ENCODE measurements around the gene CHTF18.

CHTF18 gene

DNA sequence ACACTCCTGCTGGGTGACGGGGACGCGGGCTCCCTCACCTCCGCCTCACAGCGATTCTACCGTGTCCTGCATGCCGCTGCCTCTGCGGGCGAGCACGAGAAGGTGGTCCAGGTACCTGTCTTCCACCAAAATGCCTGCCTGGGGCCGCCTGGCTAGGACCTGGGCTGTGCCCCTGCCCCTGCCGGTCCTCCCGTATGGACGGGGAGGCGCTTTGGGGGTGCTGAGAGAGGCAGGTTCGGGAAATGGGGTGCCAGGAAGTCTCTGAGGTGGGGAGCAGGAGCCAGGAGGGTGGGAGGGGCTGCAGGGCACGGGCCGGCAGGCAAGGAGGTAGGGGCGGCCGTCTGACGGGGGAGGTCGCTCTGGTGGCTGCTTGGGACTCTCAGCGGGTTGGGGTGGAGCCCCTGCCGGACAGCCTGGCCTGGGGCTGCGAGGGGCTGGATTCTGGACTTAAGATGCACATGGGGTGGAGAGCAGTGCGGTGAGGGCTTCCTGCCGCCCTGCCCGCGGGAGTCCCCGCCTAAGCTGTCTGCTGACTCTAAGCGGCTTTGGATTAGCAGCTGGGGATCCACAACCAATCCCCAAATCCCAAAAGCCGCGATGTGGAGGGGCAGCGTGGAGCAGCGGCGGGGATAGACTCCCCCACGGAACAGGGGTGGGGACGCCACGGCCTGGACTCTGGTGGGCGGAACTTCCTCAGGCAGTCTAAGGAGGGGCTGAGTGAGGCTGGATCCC is 5.8 kb downstream of the CHTF18 start:
- DNase-seq (ENCODE audit: low spot score): no peak

DNA sequence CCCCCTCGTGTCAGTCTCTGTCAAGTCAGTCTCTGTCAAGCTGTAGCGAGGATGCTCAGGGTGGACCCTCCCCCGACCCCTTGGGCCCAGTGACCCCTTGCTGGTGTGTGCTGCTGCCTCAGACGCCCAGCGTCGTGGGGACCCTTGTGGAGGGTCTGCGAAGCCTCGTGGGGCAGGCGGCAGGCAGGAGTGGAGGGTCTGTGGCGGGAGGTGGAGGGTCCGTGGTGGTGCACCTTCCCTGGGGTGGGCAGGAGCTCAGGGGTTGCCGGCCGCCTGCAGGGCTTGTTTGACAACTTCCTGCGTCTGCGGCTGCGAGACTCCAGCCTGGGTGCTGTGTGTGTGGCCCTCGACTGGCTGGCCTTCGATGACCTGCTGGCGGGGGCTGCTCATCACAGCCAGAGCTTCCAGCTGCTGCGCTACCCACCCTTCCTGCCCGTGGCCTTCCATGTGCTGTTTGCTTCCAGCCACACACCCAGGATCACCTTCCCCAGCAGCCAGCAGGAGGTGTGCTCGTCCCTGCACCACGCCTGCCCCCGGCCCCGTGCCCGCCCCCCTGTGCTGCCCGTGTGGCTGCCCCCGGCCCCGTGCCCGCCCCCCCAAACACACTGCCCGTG is 6.5 kb downstream of the CHTF18 start:
- DNase-seq (ENCODE audit: low spot score): no peak

DNA sequence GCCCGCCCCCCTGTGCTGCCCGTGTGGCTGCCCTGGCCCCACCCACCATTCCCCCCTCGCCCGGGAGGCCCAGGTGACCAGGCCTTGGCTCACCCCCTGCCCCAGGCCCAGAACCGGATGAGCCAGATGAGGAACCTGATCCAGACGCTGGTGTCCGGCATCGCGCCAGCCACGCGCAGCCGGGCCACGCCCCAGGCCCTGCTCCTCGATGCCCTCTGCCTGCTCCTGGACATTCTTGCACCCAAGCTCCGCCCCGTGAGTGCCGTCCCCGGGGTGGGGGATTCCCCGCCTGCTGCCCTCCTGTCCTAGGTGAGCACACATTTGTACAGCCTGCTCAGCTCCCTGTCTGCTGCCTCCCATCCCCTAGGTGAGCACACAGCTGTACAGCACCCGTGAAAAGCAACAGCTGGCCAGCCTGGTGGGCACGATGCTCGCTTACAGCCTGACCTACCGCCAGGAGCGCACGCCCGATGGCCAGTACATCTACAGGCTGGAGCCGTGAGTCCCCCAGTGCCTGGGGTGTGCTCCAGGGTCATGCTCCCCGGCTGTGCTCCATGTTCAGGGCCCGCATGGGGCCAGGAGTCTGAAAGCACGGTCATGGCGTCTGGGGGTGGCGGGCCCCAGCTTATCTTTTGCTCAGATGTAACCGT is 7.3 kb downstream of the CHTF18 start:
- peak; percentile 55 for DNase-seq (ENCODE audit: low spot score)

DNA sequence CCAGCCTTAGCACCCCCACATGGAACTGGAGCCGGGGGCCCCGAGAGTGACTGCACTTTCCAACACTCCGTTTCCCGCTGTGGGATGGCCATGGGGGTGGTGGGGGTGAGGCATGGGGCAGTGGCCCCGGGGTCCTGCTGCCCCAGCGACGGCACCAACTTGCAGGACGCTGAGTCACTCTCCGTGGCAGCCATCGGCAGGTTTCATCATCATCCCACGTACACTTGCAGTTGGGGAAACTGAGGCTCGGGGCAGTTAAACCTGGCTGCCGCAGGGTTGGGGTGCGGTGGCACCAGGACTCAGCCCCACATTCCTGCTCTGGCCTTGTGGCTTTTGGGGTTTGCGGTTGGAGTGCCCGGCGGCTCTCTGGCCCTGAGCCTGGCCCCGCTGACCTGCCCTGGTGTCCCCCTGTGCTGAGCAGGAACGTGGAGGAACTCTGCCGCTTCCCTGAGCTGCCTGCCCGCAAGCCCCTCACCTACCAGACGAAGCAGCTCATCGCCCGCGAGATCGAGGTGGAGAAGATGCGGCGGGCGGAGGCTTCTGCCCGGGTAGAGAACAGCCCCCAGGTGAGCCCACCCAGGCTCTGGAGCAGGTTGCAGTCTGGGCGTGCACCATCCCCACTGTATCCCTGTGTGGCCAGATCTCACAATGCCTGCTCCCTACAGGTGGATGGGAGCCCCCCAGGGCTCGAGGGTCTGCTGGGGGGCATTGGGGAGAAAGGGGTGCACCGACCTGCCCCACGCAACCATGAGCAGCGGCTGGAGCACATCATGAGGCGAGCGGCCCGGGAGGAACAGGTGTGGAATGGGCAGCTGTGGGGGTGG is 8.1 kb downstream of the CHTF18 start:
- DNase-seq (ENCODE audit: low spot score): no peak

DNA sequence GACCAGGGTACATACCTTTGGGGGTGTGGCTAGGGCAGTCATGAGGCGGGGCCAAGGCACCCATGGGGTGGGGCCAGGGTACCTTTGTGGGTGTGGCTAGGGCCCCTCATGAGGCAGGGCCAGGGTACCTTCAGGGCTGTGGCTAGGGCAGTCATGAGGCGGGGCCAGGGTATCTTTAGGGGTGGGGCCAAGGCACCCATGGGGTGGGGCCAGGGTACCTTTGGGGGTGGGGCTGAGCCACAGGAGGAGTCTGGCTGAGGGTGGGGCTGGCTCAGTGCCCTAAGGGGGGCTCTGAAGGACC is 8.7 kb downstream of the CHTF18 start:
- DNase-seq (ENCODE audit: low spot score): peak; percentile 39

DNA sequence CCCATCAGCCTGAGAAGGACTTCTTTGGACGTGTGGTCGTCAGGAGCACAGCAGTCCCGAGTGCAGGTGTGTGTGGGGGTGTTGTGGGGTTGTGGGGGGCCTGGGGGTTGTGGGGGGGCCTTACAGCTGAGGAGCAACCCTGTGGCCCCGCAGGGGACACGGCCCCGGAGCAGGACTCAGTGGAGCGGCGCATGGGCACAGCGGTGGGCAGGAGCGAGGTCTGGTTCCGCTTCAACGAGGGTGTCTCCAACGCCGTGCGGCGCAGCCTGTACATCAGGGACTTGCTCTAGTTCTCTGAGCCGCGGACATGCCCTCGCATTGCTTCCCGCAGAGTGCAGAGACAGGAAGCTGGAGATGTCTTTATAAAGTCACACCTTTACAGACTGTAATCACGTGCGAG is 9.3 kb downstream of the CHTF18 start:
- DNase-seq (ENCODE audit: low spot score): no peak

DNA sequence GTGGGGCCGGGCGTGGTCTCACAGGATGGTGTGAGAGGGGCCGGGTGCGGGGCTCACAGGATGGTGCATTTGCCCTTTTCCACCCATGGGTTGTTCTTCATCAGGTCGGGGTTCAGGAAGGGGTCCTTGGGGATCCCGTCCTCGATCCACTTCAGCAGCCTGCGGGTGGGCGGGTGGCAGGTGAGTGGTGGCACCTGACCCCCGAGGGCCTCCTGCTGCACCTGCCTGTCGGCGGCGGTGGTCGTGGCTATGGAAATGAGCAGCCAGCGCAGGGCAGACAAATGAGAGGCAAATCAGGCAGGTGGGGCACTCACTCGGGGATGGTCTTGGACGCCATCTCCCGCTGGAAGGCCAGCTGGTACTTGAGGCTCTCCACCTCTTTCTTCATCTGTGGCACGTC is 10.2 kb downstream of the CHTF18 start:
- no peak for DNase-seq (ENCODE audit: low spot score)

DNA sequence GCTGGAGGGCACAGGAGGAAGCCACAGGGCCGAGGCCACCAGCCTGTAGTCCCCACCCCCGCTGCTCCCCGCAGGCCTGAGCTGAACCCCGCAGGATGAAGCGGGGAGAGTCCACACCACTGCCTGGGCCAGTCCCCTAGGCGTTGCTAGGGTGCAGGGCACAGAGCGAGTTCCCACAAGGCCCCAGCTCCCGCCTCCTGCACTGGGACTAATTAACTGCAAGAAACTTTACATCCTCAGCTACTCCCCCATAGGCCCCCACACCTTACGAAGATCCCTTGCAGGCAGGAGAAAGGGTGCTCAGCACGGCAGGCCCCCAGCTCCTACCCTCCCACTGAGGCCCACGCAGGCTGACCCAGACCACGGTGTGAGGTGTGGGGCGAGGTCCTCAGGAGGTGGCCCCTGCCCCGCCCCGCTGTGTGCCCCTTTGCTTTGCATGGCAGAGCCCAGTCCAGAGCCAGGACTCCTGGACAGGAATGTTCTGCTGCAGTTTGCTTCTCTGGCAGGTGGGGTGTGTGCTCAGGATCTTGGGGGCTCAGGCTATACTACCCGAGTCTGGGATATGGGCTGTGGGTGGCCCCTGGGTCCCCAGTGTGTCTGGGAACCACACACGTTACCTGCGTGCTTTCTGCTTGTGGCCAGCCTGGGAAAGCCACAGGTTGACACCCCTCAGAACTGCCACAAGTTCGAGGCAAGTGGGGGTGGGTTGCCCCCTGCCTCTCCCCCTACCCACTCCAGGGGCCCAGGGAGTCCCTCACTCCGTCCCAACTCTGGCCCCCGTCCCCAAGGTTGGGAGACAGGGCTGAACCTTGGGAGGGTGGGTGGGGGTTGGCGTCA is 10.9 kb downstream of the CHTF18 start:
- no peak for DNase-seq (ENCODE audit: low spot score)

DNA sequence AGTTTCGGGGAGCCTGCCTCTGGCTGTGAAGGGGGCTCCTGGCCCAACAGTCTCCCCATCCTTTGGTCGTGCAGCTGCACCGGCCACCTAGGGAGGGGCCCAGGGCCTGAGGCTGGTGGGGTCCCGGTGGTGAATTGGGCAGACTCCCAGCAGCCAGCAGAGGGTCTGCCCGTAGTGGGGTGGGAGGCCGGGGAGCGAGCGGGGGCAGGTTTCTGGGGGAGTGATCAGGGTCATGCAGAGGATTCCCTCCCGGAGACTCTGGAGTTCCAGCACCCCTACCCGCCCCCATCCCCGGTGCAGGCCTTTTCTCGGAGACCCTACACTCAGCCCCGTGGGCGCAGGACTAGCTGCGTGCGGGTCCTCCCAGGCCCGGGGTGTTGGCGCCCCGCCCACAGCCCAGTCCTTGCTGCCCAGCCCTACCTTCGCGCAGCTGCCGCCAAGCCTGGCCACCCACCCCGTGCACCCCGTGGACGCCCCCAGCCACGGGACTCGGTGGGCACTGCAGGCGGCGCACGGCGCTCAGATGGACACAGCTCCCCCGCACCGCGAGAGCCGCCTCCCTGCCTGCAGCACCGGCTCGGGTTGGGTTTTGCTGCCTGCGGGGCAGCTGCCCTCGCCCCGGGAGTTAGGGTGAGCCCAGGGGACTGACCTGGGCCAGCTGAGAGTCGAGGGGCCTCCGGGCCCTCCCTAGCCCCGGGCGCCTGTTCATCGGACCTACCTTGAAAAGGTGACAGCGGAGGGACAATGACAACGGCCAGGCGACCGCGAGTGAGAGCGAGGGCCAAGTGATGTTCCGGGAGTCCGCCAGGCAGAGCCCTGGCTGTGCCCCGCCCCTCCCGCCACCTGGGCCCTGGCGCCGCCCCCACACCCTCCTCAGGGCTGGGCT is 11.8 kb downstream of the CHTF18 start, which contains the start of gene GNG13:
Gene GNG13, minus strand, starts transcription at position 787 of the 886 bp plus-strand sequence. CDS start 1,657 bp downstream, outside the sequence.
- no peak for DNase-seq (ENCODE audit: low spot score)

DNA sequence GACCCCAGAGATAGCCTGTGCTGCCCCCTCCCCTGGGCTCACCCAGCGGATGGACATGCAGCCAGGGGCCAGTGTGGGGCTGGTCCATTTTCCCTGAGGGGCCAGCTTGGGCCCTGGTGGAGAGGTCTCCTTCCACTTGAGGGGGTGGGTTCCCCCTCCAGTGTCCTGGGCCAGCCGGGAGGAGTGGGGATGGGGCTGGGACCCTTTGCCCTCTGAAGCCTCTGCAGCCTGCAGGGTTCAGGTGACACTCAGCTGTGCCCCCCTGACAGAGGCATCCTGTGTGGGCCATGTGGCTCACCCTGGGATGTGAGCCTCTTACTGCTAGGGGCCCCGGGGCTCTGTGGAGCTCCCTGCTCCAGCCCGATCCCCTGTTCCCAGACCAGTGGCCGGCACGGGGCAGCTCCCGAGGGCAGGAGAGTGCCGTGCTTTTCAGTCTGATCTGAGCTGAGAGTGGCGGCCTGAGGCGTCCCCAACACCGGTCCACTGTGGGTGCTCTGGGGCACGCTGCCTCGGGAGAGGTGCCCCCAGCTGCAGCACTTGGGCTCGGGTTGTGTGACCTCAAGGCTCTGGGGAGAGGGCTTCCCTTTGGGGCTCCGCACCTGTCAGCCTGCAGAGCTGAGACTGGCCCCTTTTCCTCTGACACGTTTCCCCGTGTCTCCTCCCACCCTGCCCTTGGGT is 12.6 kb downstream of the CHTF18 start:
- no peak for DNase-seq (ENCODE audit: low spot score)

DNA sequence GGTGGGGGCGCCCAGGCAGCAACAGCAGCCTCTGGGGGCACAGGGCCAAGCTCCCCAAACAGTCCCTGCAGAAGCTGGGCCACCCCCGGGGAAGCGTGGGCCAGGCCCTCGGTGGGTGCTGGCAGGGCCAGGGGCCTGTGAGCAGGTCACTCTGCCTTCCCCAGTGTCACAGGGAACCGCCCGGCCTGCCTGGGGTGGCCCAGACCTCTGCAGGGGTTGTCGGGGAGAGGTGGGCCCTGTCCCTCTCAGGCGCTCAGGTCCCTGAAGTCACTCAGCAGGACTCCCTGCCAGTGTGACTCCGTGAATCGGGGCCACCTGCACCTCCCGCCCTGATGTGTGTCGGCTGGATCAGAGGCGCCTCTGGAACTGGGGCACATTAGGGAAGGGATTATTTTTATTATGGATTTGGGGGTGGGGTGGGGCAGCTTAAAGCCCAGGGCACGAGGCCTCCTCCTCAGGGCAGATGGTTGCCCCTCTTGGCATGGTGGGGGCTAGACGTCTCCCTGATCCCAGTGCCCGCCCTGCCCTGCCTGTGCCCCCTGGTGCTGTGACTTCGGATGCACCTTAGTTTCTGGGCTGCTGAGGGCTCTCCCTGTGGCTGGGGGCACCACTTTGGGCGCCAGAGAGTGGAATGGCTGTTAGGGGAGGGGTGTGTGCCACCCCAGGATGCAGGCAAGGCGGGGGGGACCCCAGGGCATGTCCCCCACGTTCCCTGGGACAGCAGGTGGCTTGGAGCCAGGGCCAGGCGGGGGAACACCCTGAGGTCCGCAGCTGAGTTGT is 13.4 kb downstream of the CHTF18 start:
- no peak for DNase-seq (ENCODE audit: low spot score)

DNA sequence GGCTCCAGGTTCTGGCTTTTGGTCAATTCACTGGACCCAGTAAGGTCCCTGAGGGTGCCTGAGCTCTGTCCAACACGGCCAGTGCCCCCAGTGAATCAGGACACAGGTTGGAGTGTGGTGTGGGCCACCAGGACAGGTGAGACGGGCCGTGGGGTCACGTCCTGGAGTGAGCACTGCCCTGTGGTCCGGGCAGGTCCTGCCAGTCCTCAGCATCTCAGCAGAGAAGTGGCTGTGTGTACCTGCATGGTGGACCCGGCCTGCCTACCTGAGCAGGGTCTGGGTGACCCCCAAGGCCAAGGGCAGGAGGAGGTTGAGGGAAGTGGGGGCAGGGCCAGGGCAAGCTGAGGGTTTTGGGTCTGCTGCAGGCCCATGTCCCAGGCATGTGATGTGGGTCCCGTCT is 14.0 kb downstream of the CHTF18 start:
- DNase-seq (ENCODE audit: low spot score): no peak

DNA sequence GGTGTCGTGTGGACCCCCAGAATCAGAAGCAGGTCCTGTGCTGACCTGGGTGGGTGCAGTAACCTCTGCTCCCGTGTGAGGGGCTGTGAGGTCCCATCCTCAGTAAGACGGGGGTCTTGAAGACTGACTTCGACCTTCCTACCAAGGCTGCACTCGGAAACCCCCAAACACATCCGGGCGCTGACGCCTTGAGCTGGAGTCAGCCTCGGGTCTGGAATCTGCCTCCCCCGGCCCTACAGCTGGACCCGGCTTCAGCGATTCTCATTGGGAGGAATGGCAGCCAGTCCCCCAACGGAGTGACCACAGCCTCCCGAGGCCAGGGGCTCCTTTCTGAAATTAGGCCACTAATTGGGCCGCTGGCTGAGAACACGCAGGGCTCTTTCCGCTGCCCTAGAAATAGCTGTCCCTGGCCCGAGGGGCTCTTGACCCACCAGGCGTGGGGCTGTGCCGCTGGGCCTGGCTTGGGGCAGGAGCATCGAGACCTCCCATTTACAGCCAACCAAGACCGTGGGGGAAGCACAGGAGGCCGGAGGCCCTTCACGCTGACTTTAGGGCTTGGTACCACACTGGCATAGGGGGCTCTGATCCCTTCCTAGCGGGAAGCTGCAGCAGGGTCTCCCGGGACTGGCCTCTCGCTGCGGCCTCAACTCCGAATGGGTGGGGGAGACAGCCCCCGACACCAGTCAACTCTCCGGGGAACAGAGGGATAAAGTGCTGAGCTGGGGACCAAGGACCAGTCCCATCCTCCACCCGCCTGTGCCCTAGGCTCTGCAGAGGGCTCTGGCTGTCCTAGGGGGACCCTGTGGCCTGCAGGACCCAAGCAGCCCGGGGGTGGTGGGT is 14.7 kb downstream of the CHTF18 start:
- DNase-seq (ENCODE audit: low spot score): no peak

DNA sequence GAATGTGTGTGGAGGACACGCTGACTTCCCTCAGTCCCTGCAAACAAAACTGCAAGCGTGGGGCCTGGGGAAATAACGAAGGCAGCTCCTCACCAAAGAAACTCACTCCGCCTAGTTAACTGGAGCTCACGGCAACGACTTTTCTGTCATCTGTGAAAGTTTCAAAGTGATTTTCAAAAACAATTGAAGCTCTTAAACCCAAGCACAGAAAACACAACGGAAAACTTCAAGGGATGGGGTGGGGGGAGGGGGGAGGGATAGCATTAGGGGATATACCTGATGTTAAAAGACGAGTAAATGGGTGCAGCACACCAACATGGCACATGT is 15.3 kb downstream of the CHTF18 start:
- no peak for DNase-seq (ENCODE audit: low spot score)

DNA sequence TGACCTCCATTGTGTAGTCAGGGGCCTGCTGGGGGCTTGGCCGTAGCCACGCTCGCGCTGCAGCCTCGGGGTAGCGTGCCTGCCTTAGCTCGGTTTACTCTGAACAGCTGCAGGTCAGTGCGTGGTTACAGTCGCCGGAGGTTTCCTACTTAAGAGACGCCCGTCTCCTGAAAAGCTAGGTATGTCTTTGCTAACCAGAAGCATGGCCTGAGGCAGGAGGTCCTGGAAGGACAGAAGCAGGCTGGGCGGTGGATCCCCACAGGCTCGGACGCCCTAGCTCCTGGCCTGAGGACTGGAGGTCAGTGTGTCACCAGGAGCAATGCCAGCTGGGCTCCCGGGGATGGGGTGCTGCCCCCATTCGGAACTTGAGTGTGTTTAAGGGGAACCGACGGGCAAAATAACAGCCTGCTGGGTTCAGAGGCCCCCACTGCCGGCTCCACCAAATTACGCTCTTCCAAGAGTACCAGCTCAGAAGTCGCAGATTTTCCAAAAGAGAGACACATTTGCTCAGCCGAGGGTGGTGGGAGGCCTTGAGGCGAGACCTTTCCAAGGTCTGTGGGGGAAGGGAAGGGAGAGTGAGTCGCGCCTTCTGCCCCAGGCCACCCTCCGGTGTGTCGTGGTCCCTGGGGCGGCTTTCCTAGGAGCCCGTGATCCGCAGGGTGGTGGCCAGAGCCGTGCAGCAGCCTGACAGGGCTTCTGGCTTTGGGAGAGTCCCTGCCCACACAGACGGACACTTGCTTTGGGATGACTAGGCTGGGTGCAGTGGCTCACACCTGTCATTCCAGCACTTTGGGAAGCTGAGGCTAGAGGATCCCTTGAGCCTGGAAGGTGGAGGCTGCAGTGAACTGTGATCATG is 16.0 kb downstream of the CHTF18 start:
- DNase-seq (ENCODE audit: low spot score): no peak

DNA sequence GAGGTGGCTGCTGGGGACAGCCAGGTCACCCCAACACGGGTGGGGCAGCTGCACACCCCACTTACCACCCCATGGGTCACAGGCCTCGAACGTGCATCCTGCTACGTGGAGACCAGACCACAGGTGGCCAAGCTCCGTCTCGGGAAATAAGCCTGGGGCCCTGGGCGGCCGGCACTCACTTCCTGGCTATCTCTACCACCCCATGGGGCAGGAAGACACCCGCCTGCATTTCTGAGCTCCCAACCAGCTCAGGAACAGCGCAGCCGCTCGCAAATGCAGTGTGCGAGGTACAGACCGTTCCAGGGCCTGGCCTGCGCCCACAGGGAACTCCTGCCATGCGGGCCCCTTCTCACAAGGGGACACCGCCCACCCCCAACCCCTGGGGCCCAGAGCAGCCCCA is 17.1 kb downstream of the CHTF18 start:
- no peak for DNase-seq (ENCODE audit: low spot score)

DNA sequence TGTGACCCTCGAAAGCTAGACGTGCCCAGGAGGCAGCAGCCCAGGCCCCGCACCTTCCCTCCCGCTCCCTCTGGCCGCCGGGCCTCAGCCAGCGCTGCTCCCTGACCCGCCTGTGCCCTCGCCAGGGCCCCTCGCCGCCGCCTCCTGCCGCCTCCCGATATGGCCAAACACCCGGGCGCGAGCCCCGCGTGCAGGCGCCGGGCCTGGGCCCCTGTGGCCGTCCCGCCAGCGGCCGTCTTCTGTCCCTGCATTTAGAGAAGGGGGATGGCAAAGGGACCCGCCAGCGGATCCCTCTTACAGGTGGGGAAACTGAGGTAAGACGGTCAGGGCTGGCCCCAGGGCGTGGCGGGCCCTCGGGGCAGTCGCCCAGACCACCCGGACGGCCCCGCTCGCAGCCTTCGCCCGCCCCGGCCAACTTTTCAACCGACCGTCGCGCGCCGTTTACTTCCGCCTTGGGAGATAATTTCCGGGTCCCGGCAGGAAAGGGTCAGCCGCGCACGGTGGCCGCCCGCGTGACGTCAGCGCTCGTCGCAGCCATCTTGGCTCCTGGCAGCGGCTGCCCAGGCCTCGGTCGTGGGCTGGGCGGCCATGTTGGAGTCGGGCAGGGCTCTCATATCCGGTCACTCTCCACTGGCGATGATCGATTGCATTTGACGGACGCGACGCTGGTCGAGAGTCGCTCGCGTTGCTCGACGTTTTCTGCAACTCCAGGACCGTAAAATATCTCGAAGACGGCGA is 19.1 kb downstream of the CHTF18 start:
- peak; percentile 88 for DNase-seq (ENCODE audit: low spot score)
